Measurements from ENCODE around the gene LMOD3. TPM values are rescaled to one million over a fixed set of nuclear protein-coding genes. Genes with fewer than 3 reads are reported as not detected.
A peak's percentile ranks its signal among the peaks of the same experiment; 100 is the strongest.

LMOD3 gene
- total RNA-seq, 1 donor: not detected

DNA sequence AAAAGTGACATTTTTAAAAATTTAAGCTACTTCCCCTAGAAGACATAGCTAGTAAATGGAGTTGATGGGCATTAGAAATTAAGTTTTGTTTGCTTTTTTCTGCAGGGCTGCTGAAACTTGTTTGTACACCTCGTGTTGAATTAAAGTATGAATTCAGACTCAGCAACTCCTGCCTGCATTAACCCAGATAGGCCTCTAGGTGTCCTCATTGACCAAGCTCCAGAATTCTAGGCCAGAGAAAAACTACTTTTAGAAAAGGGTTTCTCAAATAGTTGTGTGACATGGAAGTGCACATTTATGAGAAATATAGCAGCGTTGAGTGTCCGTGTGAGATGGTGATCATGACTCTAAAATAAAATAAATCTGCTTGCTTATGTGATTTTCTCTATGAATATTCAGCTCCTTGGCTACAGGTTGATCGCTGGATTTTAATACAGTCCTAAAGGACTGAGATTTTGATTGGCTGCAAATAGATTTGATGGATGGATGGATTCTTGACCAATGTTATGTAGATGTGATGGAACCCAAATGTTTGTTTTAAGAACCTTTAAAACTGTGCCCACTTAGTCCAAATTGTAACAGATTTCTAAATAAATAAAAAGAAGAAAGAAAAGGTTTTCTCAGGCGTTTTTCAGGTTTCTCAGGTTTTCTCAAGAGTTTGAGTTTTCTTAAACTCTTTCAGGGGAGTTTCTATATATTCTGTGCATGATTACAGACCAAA, 39.4 kb upstream of the LMOD3 start:
- TF ChIP-seq, protein P1, sequence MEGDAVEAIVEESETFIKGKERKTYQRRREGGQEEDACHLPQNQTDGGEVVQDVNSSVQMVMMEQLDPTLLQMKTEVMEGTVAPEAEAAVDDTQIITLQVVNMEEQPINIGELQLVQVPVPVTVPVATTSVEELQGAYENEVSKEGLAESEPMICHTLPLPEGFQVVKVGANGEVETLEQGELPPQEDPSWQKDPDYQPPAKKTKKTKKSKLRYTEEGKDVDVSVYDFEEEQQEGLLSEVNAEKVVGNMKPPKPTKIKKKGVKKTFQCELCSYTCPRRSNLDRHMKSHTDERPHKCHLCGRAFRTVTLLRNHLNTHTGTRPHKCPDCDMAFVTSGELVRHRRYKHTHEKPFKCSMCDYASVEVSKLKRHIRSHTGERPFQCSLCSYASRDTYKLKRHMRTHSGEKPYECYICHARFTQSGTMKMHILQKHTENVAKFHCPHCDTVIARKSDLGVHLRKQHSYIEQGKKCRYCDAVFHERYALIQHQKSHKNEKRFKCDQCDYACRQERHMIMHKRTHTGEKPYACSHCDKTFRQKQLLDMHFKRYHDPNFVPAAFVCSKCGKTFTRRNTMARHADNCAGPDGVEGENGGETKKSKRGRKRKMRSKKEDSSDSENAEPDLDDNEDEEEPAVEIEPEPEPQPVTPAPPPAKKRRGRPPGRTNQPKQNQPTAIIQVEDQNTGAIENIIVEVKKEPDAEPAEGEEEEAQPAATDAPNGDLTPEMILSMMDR (IDR thresholded peaks at IDR 0.05; ENCODE audit: insufficient read depth, low read depth, low read length): peak; percentile 96
- no peak overlapping the region for H3K4me3 ChIP-seq (ENCODE audit: low read depth, low read length)
- DNase-seq (ENCODE audit: low read depth): peak; percentile 60

DNA sequence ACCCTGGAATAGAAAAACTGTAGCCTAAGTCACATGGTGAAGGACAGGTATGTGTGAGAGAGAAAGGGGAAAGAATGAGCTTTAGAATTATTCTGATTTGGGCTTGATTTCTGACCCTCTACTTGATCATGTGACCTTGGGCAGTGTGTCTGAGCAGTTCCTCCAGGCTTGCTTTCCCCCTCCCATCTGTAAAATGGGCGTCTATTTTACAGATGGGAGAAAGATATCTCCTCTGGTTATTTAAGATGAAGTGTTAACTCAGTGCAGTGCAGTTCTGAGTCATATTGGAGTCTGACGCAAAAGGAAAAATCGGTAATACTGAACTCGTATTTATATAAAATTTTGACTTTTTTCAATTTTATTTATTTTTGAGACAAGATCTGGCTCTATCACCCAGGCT, 38.1 kb upstream of the LMOD3 start:
- DNase-seq (ENCODE audit: low read depth): no peak
- TF ChIP-seq, protein P1 (IDR thresholded peaks at IDR 0.05; ENCODE audit: insufficient read depth, low read depth, low read length): no peak
- no peak overlapping the region for H3K4me3 ChIP-seq (ENCODE audit: low read depth, low read length)

DNA sequence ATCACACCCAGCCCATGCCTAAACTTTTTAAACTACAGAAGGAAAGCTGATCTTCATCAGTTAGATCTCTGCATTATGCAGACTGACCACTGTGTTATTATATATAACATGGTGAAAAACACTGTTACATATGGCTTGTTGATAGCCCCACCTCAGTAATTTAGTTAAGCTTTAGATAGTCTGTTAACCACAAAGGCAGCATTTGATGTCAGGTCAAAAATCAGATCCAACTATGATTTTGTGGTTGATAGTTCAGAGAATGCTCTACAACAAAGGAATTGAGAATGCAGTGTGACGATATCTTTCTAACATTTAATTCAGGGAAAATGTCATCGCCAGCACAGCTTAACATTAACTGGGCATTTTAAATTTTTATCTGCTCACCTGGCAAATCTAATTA, 37.7 kb upstream of the LMOD3 start:
- TF ChIP-seq, protein P1 (IDR thresholded peaks at IDR 0.05; ENCODE audit: insufficient read depth, low read depth, low read length): no peak
- H3K4me3 ChIP-seq (ENCODE audit: low read depth, low read length): no peak overlapping the region
- no peak for DNase-seq (ENCODE audit: low read depth)

DNA sequence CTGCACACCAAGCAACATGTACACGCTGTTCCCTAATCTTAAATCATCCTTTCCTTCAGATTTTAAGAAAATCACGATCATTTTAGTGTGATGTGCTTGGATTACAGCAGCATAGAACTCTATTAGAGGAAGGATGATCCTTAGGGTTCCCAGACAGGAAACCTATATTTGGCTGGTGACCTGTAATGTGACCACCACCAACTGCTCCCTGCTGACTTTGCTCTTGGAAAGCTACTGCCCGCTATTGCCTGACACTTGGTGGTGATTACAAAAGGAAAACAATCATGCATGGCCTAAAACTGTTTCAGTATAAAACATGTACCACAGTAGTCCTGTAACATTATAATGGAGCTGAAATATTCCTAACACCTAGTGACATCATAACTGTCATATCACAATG, 27.2 kb upstream of the LMOD3 start:
- TF ChIP-seq, protein P1 (IDR thresholded peaks at IDR 0.05; ENCODE audit: insufficient read depth, low read depth, low read length): no peak
- no peak for DNase-seq (ENCODE audit: low read depth)
- no peak overlapping the region for H3K4me3 ChIP-seq (ENCODE audit: low read depth, low read length)

DNA sequence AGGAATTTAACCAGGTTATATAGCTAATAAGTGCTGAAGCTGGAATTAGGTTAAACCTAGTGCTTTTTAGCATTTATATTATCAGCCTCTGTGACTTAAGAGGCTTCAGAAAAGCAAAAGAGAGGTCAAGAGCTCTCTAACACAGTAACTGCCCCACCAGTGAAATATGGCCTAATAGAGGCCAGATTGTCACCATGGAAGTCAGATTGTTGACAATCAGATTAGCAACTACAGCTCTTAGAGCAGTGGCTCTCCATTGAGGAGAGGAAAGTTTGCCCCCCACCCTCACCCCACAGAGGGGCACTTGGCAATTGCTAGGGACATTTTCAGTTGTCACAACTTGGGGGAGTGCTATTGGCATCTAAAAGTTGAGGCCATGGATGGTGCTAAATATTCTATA, 23.3 kb upstream of the LMOD3 start:
- no peak for DNase-seq (ENCODE audit: low read depth)
- TF ChIP-seq, protein P1 (IDR thresholded peaks at IDR 0.05; ENCODE audit: insufficient read depth, low read depth, low read length): no peak
- H3K4me3 ChIP-seq (ENCODE audit: low read depth, low read length): no peak overlapping the region

DNA sequence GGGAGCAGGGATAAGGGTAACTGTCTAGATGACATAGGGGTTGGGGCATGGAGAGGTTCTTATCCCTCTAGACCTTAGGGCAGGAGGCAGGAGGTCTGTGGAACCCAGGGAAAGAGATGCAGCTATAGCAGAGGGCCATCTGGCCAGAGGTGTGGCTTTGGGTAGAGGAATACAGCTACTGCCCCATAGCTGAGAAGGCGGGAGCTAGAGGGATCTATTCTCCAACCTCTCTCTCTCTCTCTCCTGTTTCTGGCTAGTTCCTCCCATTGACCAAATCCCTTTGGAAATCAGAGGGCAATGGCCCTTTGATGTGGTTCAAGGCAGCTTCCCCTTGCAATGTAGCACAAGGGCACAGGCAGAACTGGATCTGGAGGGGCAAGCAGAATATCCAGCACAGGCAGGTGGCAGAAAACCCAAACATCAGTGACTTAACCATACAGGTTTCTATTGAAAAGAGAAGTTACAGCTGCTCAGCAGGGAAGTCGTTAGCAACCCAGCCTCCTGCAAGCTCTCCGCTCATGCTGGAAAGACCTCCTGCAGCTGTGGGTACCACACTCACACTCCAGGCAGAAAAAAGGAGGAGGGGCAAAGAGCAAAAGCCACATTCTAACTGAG, 22.3 kb upstream of the LMOD3 start:
- no peak overlapping the region for H3K4me3 ChIP-seq (ENCODE audit: low read depth, low read length)
- TF ChIP-seq, protein P1 (IDR thresholded peaks at IDR 0.05; ENCODE audit: insufficient read depth, low read depth, low read length): no peak
- no peak for DNase-seq (ENCODE audit: low read depth)

All from fibroblast of villous mesenchyme (primary cell).